HL-60 (cell line): ENCODE data around the gene TCEA2.

ENCODE experiments used
- DNase-seq, 2 experiments: peaks; one replicate each; pipeline ENCODE4 v3.0.0-alpha.2; 2010 to 2020; ENCODE audit warnings: low read depth in 1 of 2, low spot score in 1 of 2
- H3K27ac ChIP-seq: fragments of 250-450 bp; sonication (Bioruptor Pico); replicated peaks from 2 replicates; pipeline ENCODE4 v1.5.1; 2020; ENCODE audit warnings: mild to moderate bottlenecking, moderate library complexity
- H3K27me3 ChIP-seq: fragments of 250-450 bp; sonication (Bioruptor Pico); 2 replicates; pipeline ENCODE4 v1.5.1; 2021; ENCODE audit warnings: mild to moderate bottlenecking, moderate library complexity; ENCODE audit not compliant: insufficient read depth, poor library complexity, severe bottlenecking
- H3K4me3 ChIP-seq: replicated peaks from 2 replicates; pipeline ENCODE4 v1.5.1; 2011; ENCODE audit warnings: mild to moderate bottlenecking, control low read depth, low read length; ENCODE audit not compliant: insufficient read depth
- GABPA ChIP-seq: IDR thresholded peaks from 2 replicates; pipeline ENCODE4 v1.6.1; 2012; ENCODE audit warnings: low read depth
- POLR2AphosphoS5 ChIP-seq: IDR thresholded peaks from 2 replicates; pipeline ENCODE4 v1.6.1; 2012; ENCODE audit warnings: low read depth
- SPI1 ChIP-seq: IDR thresholded peaks from 2 replicates; pipeline ENCODE4 v1.6.1; 2012; ENCODE audit warnings: low read depth, mild to moderate bottlenecking, borderline replicate concordance
- TF ChIP-seq, protein P1 (sequence below): IDR thresholded peaks from one replicate; pipeline ENCODE4 v1.5.1; 2011; ENCODE audit warnings: low read length, control low read depth, inconsistent platforms; ENCODE audit not compliant: insufficient read depth
- TF ChIP-seq, protein P2 (sequence below): IDR thresholded peaks from 2 replicates; pipeline ENCODE4 v1.6.1; 2012; ENCODE audit warnings: low read depth; ENCODE audit not compliant: insufficient replicate concordance

TCEA2 gene

DNA sequence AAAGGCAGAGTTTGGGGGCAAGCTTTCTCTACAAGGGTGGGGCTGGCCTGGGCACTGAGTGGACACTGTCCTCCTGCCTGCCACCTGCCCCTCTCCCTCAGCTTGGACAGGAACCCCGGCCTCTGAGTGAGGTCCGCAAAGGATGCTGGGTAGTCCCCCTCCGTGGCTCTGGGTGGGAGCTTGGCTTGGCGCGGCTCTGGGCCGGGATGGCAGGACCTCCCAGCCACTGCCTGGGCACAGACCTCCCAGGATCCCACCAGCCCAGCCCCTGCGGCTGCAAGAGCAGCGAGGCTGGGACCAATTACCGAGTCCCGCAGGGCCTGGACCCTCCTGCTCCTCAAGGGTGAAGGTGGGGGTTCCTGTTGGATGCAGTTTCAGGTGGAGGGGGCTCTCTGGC is 10.7 kb upstream of the TCEA2 start:
- peaks cover 18% of the 10 kb centered on the region for H3K27me3 ChIP-seq
- H3K27ac ChIP-seq: no peak overlapping the region
- no peak overlapping the region for H3K4me3 ChIP-seq
- TF ChIP-seq, protein P1, sequence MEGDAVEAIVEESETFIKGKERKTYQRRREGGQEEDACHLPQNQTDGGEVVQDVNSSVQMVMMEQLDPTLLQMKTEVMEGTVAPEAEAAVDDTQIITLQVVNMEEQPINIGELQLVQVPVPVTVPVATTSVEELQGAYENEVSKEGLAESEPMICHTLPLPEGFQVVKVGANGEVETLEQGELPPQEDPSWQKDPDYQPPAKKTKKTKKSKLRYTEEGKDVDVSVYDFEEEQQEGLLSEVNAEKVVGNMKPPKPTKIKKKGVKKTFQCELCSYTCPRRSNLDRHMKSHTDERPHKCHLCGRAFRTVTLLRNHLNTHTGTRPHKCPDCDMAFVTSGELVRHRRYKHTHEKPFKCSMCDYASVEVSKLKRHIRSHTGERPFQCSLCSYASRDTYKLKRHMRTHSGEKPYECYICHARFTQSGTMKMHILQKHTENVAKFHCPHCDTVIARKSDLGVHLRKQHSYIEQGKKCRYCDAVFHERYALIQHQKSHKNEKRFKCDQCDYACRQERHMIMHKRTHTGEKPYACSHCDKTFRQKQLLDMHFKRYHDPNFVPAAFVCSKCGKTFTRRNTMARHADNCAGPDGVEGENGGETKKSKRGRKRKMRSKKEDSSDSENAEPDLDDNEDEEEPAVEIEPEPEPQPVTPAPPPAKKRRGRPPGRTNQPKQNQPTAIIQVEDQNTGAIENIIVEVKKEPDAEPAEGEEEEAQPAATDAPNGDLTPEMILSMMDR: no peak
- no peak for TF ChIP-seq SPI1
- TF ChIP-seq, protein P2, sequence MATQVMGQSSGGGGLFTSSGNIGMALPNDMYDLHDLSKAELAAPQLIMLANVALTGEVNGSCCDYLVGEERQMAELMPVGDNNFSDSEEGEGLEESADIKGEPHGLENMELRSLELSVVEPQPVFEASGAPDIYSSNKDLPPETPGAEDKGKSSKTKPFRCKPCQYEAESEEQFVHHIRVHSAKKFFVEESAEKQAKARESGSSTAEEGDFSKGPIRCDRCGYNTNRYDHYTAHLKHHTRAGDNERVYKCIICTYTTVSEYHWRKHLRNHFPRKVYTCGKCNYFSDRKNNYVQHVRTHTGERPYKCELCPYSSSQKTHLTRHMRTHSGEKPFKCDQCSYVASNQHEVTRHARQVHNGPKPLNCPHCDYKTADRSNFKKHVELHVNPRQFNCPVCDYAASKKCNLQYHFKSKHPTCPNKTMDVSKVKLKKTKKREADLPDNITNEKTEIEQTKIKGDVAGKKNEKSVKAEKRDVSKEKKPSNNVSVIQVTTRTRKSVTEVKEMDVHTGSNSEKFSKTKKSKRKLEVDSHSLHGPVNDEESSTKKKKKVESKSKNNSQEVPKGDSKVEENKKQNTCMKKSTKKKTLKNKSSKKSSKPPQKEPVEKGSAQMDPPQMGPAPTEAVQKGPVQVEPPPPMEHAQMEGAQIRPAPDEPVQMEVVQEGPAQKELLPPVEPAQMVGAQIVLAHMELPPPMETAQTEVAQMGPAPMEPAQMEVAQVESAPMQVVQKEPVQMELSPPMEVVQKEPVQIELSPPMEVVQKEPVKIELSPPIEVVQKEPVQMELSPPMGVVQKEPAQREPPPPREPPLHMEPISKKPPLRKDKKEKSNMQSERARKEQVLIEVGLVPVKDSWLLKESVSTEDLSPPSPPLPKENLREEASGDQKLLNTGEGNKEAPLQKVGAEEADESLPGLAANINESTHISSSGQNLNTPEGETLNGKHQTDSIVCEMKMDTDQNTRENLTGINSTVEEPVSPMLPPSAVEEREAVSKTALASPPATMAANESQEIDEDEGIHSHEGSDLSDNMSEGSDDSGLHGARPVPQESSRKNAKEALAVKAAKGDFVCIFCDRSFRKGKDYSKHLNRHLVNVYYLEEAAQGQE: no peak
- TF ChIP-seq GABPA: no peak
- no peak for TF ChIP-seq POLR2AphosphoS5
- no peak for DNase-seq

DNA sequence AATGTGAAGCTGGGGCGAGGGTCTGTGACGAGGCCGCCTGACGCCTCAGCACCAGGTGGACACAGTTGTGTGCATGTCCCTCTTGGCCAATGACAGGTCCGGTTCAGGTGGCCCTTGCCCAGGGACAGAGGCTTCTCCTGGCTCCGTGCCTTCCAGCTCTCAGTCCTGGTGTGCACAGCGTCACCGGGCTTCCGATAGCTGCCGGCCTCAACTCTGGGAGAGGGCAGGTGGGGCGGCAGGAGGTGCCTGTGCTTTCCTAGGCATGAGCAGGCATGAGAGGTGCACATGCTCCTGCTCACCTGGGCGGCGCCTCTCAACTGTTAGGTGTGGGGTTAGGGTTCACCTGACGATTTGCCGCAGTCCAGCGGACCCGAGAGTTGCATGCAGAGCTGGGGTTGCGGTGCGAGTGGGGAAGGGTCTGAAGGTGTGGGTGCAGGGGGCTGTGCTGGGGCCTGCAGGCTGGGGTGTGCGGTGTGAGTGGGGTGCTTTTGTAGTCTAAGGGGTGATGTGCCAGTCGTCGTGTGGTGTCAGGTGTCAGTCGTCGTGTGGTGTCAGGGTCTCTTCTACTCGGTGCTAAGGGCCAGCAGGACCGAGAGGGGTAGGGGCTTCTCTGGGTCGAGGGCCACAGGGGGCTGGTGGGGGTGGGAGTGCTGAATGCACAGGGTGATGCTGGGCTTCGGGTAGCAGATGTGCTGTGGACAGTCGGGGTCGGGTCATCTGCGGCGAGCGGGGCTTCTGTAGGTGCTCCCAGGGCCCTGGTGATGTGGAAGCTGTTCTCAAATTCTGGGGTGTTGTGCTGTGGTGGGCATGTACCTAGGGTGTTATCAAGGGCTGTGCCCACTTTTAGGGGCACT is 9.8 kb upstream of the TCEA2 start:
- no peak for DNase-seq
- H3K27me3 ChIP-seq: peaks cover 10% of the 10 kb centered on the region
- no peak overlapping the region for H3K4me3 ChIP-seq
- TF ChIP-seq, protein P1: no peak
- TF ChIP-seq SPI1: no peak
- TF ChIP-seq POLR2AphosphoS5: no peak
- TF ChIP-seq GABPA: no peak
- TF ChIP-seq, protein P2: no peak
- no peak overlapping the region for H3K27ac ChIP-seq

DNA sequence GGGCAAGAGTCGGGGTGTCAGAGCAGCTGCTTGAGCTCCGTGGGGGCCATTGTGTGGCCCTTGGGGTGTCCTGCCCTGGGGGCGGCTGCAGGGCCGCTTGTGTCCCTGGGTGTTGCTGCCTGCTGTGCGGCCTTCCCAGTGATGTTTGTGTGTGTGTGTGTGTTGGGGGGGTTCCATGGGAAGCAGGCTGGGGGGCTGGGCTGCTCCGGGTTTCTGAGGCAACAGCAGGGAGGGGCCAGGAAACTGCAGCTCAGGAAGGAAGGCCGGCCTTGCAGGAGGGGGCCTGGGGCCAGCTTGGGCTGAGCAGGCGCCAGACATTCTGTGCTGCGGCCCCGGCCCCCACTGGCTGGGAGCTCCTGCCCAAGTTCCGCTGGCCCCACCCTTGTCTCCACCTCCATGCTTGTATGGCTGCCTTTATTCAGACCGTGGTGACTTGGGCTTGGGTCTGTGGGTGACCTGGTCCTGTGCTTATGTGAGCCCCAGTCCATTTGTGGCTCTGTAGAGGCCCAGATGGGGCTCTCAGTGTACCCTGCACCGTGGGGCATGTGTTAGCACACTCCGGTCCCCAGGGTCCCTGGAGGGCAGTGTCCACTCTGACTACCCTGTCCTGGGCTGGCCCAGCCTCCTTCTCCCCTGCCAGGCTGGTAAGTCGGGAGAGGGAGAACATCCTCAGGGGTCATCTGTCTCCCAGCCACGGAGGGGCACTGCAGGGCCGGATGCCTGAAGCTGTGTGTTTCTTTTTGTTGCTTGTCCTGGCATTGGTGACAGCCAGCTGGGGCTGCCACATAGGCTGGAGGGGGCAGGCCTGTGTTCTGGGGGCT is 8.9 kb upstream of the TCEA2 start:
- DNase-seq: no peak
- TF ChIP-seq SPI1: no peak
- TF ChIP-seq, protein P2: no peak
- TF ChIP-seq, protein P1: no peak
- TF ChIP-seq GABPA: no peak
- TF ChIP-seq POLR2AphosphoS5: no peak
- Histone ChIP-seq H3K27ac (no peak overlapping the region), H3K4me3 (no peak overlapping the region), H3K27me3 (peaks cover 8% of the 10 kb centered on the region)
